CD4-positive, alpha-beta memory T cell (primary cell): ENCODE results near the gene DAPP1. TPM values are rescaled to one million over a fixed set of nuclear protein-coding genes. Genes with fewer than 3 reads are reported as not detected.

Experiments
- CTCF ChIA-PET: fragments of 350-600 bp; sonication (Branson Sonifier 250); formaldehyde crosslinking; loops from one replicate; lab custom pipeline; 2021; ENCODE audit warnings: inconsistent platforms; ENCODE audit not compliant: partially characterized antibody; lab: Charles Lee
- POLR2A ChIA-PET: fragments of 350-600 bp; sonication (Branson Sonifier 250); formaldehyde crosslinking; loops from one replicate; lab custom pipeline; 2021; ENCODE audit not compliant: partially characterized antibody; lab: Charles Lee
- DNase-seq, 5 donors: peaks; one replicate each; pipeline versions ENCODE4 v3.0.0 to v3.0.0-alpha.2; 2020 to 2022; ENCODE audit warnings: mixed read lengths in 1 of 5
- H3K27ac ChIP-seq: one replicate; pipeline ENCODE4 v1.7.0; 2013; ENCODE audit warnings: low read depth, low read length
- H3K27me3 ChIP-seq: 2 replicates; pipeline ENCODE4 v1.7.0; 2013; ENCODE audit warnings: mild to moderate bottlenecking, low read length, moderate library complexity; ENCODE audit not compliant: insufficient read depth
- H3K36me3 ChIP-seq: 2 replicates; pipeline ENCODE4 v1.7.0; 2013; ENCODE audit warnings: mild to moderate bottlenecking, low read length, moderate library complexity; ENCODE audit not compliant: insufficient read depth
- H3K4me1 ChIP-seq: 2 replicates; pipeline ENCODE4 v1.7.0; 2013; ENCODE audit warnings: mild to moderate bottlenecking, low read length, moderate library complexity; ENCODE audit not compliant: insufficient read depth
- H3K4me3 ChIP-seq, 2 donors: one replicate each; pipeline ENCODE4 v1.7.0; 2013; ENCODE audit warnings: low read length in 2 of 2, mild to moderate bottlenecking in 1 of 2
- H3K9me3 ChIP-seq, 2 donors: one replicate each; pipeline ENCODE4 v1.7.0; 2013; ENCODE audit warnings: low read length in 2 of 2, control low read depth in 1 of 2; ENCODE audit not compliant: control insufficient read depth in 1 of 2
- H3K27ac Mint-ChIP-seq, 7 donors: one replicate each; pipeline ENCODE4 v1.8.0; 2020 to 2021; ENCODE audit warnings: mixed read lengths in 7 of 7, mild to moderate bottlenecking in 6 of 7, inconsistent platforms in 3 of 7, moderate library complexity in 3 of 7
- H3K27me3 Mint-ChIP-seq, 2 donors: one replicate each; pipeline ENCODE4 v1.8.0; 2020 to 2021; ENCODE audit warnings: mixed read lengths in 2 of 2
- H3K36me3 Mint-ChIP-seq, 2 donors: one replicate each; pipeline ENCODE4 v1.8.0; 2020 to 2021; ENCODE audit warnings: mixed read lengths in 2 of 2, inconsistent platforms in 1 of 2, mild to moderate bottlenecking in 1 of 2
- H3K4me1 Mint-ChIP-seq, 4 donors: one replicate each; pipeline ENCODE4 v1.8.0; 2020 to 2021; ENCODE audit warnings: mixed read lengths in 4 of 4, mild to moderate bottlenecking in 1 of 4
- H3K4me3 Mint-ChIP-seq, 8 donors: one replicate each; pipeline ENCODE4 v1.8.0; 2020 to 2021; ENCODE audit warnings: mixed read lengths in 8 of 8, mild to moderate bottlenecking in 7 of 8, moderate library complexity in 6 of 8, inconsistent platforms in 3 of 8
- H3K9me3 Mint-ChIP-seq, 8 donors: one replicate each; pipeline ENCODE4 v1.8.0; 2020 to 2021; ENCODE audit warnings: mixed read lengths in 8 of 8, mild to moderate bottlenecking in 5 of 8, inconsistent platforms in 3 of 8, moderate library complexity in 1 of 8
- intact Hi-C: fragments of 100-400 bp; cut with micrococcal nuclease; formaldehyde crosslinking; loops from one replicate; pipeline ENCODE4 v1.15.1; 2023
- polyA plus RNA-seq, 2 donors: library from polyadenylated mRNA; unstranded; fragments of 300-500 nt; fragmentation: Illumina TruSeq; gene quantifications; one replicate each; pipeline ENCODE4 v1.2.3, GENCODE V29; 2021
- total RNA-seq, 2 experiments: library from RNA; stranded (reverse); gene quantifications; one replicate each; pipeline ENCODE4 v1.2.3, GENCODE V29; 2021

DAPP1 gene
- total and polyA plus RNA-seq, 4 experiments from 2014 or later = 16.8 to 27.7 (median 22.1) TPM

- H3K27ac Mint-ChIP-seq = no peak overlapping the region
- H3K4me3 Mint-ChIP-seq = no peak overlapping the region
- Histone ChIP-seq H3K9me3 (no peaks in the 10 kb centered on the region), H3K4me1 (no peaks in the 10 kb centered on the region), H3K36me3 (peaks cover 26% of the 10 kb centered on the region), H3K4me3 (no peak overlapping the region), H3K27ac (no peak overlapping the region), H3K27me3 (no peaks in the 10 kb centered on the region)
- ChIA-PET POLR2A (interaction anchor here (0.8 to 2.3 kb wide), 4 partner anchors 34 to 322 kb away, joined by 4 to 7 read pairs (median 5); partner anchors contain the start of genes DAPP1 and TRMT10A), CTCF (interaction anchor here (0.8 to 3.1 kb wide), 9 partner anchors 15 to 321 kb away, joined by 3 to 24 read pairs (median 7); partner anchors contain the start of genes DAPP1 and TRMT10A)
- no peaks in the 10 kb centered on the region for H3K27me3 Mint-ChIP-seq
- intact Hi-C loops = loop anchor here (1.0 kb wide), 2 partner anchors 74 to 324 kb away; no protein-coding TSS in a partner anchor
- H3K4me1 Mint-ChIP-seq = peaks cover 6 to 11% (median 6%) of the 10 kb centered on the region in 4 donors
- H3K36me3 Mint-ChIP-seq = peaks cover 21 to 41% of the 10 kb centered on the region in 2 donors
- H3K9me3 Mint-ChIP-seq = no peaks in the 10 kb centered on the region
- DNase-seq = peak; percentile 47 to 61 (median 53)
Observed at GRCh38 chr4:99885063-99885664, 68.5 kb downstream of the DAPP1 start.

GRCh38 chr4:99885687-99886086 lies 69.1 kb downstream of the DAPP1 start:
- DNase-seq = no peak
- H3K27me3 ChIP-seq = no peaks in the 10 kb centered on the region
- Mint-ChIP-seq H3K4me1 (peaks cover 6 to 12% (median 7%) of the 10 kb centered on the region in 4 donors), H3K9me3 (no peaks in the 10 kb centered on the region), H3K27ac (no peak overlapping the region), H3K36me3 (peaks cover 16 to 37% of the 10 kb centered on the region in 2 donors), H3K27me3 (no peaks in the 10 kb centered on the region), H3K4me3 (no peak overlapping the region)
- no peak overlapping the region for H3K4me3 ChIP-seq
- intact Hi-C loops = loop anchor here (1.0 kb wide), 2 partner anchors 74 to 324 kb away; no protein-coding TSS in a partner anchor
- H3K27ac ChIP-seq = no peak overlapping the region
- POLR2A ChIA-PET = interaction anchor here (0.9 to 2.3 kb wide), 3 partner anchors 34 to 322 kb away, joined by 4 to 7 read pairs (median 5); partner anchors contain the start of gene TRMT10A
- CTCF ChIA-PET = interaction anchor here (0.8 to 3.1 kb wide), 6 partner anchors 16 to 322 kb away, joined by 3 to 24 read pairs (median 16); partner anchors contain the start of genes DAPP1 and TRMT10A
- H3K36me3 ChIP-seq = peaks cover 23% of the 10 kb centered on the region
- H3K9me3 ChIP-seq = no peaks in the 10 kb centered on the region
- peaks cover under 1% of the 10 kb centered on the region for H3K4me1 ChIP-seq

DNA sequence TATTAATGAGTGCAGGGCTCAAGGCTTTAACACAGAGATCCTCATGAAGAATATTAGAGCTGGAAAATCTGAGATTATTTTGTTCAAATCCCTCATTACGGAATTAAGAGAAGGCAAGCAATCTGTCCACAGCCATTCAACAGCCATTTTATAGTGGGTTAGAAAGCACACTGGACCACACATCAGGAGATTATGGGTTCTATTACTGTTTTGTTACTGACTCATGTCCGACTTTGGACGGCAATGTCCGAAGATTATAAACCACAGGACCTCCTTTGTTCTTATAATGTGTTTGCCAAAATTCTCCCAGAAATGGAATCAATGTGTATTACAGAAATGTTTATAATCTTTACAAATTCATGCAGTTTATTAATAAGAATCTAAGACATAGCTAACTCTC lies 69.5 kb downstream of the DAPP1 start:
- POLR2A ChIA-PET = interaction anchor here (1.5 to 2.3 kb wide), 3 partner anchors 35 to 61 kb away, joined by 4 to 7 read pairs (median 5); partner anchors contain the start of gene DNAJB14
- Histone ChIP-seq H3K4me3 (no peak overlapping the region), H3K27ac (no peak overlapping the region), H3K4me1 (peaks cover 5% of the 10 kb centered on the region), H3K27me3 (no peaks in the 10 kb centered on the region), H3K36me3 (peaks cover 18% of the 10 kb centered on the region), H3K9me3 (no peaks in the 10 kb centered on the region)
- no peaks in the 10 kb centered on the region for H3K9me3 Mint-ChIP-seq
- no peak for DNase-seq
- peaks cover 11 to 17% (median 11%) of the 10 kb centered on the region in 4 donors for H3K4me1 Mint-ChIP-seq
- H3K36me3 Mint-ChIP-seq = peaks cover 18 to 35% of the 10 kb centered on the region in 2 donors
- H3K4me3 Mint-ChIP-seq = no peak overlapping the region
- H3K27ac Mint-ChIP-seq = no peak overlapping the region
- CTCF ChIA-PET = interaction anchor here (0.6 to 3.1 kb wide), 5 partner anchors 36 to 323 kb away, joined by 3 to 24 read pairs (median 21); no protein-coding TSS in a partner anchor
- H3K27me3 Mint-ChIP-seq = no peaks in the 10 kb centered on the region
- intact Hi-C loops = no loop called here

- CTCF ChIA-PET = interaction anchor here (1.1 kb wide), 1 partner anchor 80 kb away, joined by 3 read pairs; no protein-coding TSS in a partner anchor
- no peaks in the 10 kb centered on the region for H3K9me3 ChIP-seq
- Mint-ChIP-seq H3K9me3 (no peaks in the 10 kb centered on the region), H3K27me3 (no peaks in the 10 kb centered on the region), H3K4me3 (no peak overlapping the region), H3K36me3 (peaks cover 13 to 31% of the 10 kb centered on the region in 2 donors), H3K4me1 (peaks cover 18 to 24% (median 23%) of the 10 kb centered on the region in 4 donors), H3K27ac (peak overlapping the region in 2 of 7 donors; percentile 4 to 39)
- H3K36me3 ChIP-seq = peaks cover 11% of the 10 kb centered on the region
- no peak overlapping the region for H3K27ac ChIP-seq
- H3K4me1 ChIP-seq = peaks cover 18% of the 10 kb centered on the region
- H3K27me3 ChIP-seq = no peaks in the 10 kb centered on the region
- no peak for DNase-seq
- H3K4me3 ChIP-seq = no peak overlapping the region
- intact Hi-C loops = no loop called here
- POLR2A ChIA-PET = interaction anchor here (1.6 kb wide), 1 partner anchor 59 kb away, joined by 4 read pairs; the partner anchor contains the start of gene DNAJB14
Observed at GRCh38 chr4:99887837-99888236, 71.2 kb downstream of the DAPP1 start.

- Histone ChIP-seq H3K9me3 (no peaks in the 10 kb centered on the region), H3K36me3 (peaks cover under 1% of the 10 kb centered on the region), H3K27me3 (no peaks in the 10 kb centered on the region), H3K27ac (no peak overlapping the region), H3K4me1 (peaks cover 34% of the 10 kb centered on the region), H3K4me3 (no peak overlapping the region)
- Mint-ChIP-seq H3K36me3 (peaks cover 10 to 25% of the 10 kb centered on the region in 2 donors), H3K27ac (peak overlapping the region in 5 of 7 donors; percentile 1 to 72 (median 43)), H3K4me3 (peak overlapping the region in 2 of 8 donors; percentile 1 to 11), H3K27me3 (no peaks in the 10 kb centered on the region), H3K9me3 (no peaks in the 10 kb centered on the region), H3K4me1 (peaks cover 33 to 51% (median 43%) of the 10 kb centered on the region in 4 donors)
- DNase-seq = no peak
- intact Hi-C loops = loop anchor here (5.0 to 10.0 kb wide), 3 partner anchors 44 to 897 kb away; partner anchors contain the start of gene METAP1
- ChIA-PET CTCF (no interaction called here), POLR2A (interaction anchor here (5.0 kb wide), 1 partner anchor 56 kb away, joined by 118 read pairs; the partner anchor contains the start of gene DNAJB14)
Observed at GRCh38 chr4:99891351-99891750, 74.7 kb downstream of the DAPP1 start.

- peak overlapping the region in 1 of 2 donors; percentile 97 for H3K4me3 ChIP-seq
- no peaks in the 10 kb centered on the region for H3K27me3 Mint-ChIP-seq
- H3K27ac Mint-ChIP-seq = peak overlapping the region; percentile 97 to 99 (median 99)
- no peaks in the 10 kb centered on the region for H3K9me3 ChIP-seq
- POLR2A ChIA-PET = interaction anchor here (1.0 to 5.0 kb wide), 5 partner anchors 46 to 329 kb away, joined by 3 to 118 read pairs (median 23); partner anchors contain the start of genes DAPP1, DNAJB14 and TRMT10A
- peak overlapping the region; percentile 97 to 100 (median 98) for H3K4me3 Mint-ChIP-seq
- H3K36me3 Mint-ChIP-seq = peaks cover 10 to 21% of the 10 kb centered on the region in 2 donors
- intact Hi-C loops = loop anchor here (5.0 to 10.0 kb wide), 3 partner anchors 46 to 898 kb away; partner anchors contain the start of gene METAP1
- H3K4me1 ChIP-seq = peaks cover 34% of the 10 kb centered on the region
- DNase-seq = no peak
- no peak overlapping the region for H3K27ac ChIP-seq
- no peaks in the 10 kb centered on the region for H3K36me3 ChIP-seq
- H3K27me3 ChIP-seq = no peaks in the 10 kb centered on the region
- CTCF ChIA-PET = interaction anchor here (0.6 to 1.4 kb wide), 2 partner anchors 55 to 83 kb away, joined by 3 read pairs; no protein-coding TSS in a partner anchor
- peaks cover 33 to 51% (median 42%) of the 10 kb centered on the region in 4 donors for H3K4me1 Mint-ChIP-seq
- no peaks in the 10 kb centered on the region for H3K9me3 Mint-ChIP-seq
Observed at GRCh38 chr4:99893029-99893428, 76.4 kb downstream of the DAPP1 start.
